ENCODE data around the gene RAB30.

Gene RAB30

GRCh38 chr11:83061883-83062282 is 9.8 kb downstream of the RAB30 start:
- H3K27me3 ChIP-seq (replicated peaks) = no peaks in the 10 kb centered on the region
- H3K4me3 ChIP-seq (ENCODE audit: low read depth, low read length) = no peak overlapping the region
- in situ Hi-C loops (cut with HindIII; ENCODE audit: low pct_ligation_motif_present, low sequenced_read_pairs) = loop anchor here (25.0 kb wide), 1 partner anchor 100 kb away; the partner anchor contains the start of gene PCF11
- H3K27ac ChIP-seq = no peak overlapping the region
- no peaks in the 10 kb centered on the region for H3K36me3 ChIP-seq (replicated peaks)
- no peak for DNase-seq
- TF ChIP-seq CTCF (IDR thresholded peaks at IDR 0.05; ENCODE audit: low read depth, low read length, missing control alignments) = no peak

- no peak for TF ChIP-seq CTCF (IDR thresholded peaks at IDR 0.05; ENCODE audit: low read depth, low read length, missing control alignments)
- no peak for DNase-seq
- in situ Hi-C loops (cut with HindIII; ENCODE audit: low pct_ligation_motif_present, low sequenced_read_pairs) = loop anchor here (25.0 kb wide), 1 partner anchor 101 kb away; the partner anchor contains the start of gene PCF11
- Histone ChIP-seq H3K36me3 (replicated peaks) (no peaks in the 10 kb centered on the region), H3K4me3 (ENCODE audit: low read depth, low read length) (no peak overlapping the region), H3K27me3 (replicated peaks) (no peaks in the 10 kb centered on the region), H3K27ac (no peak overlapping the region)
Measured at GRCh38 chr11:83060965-83061364, 10.7 kb downstream of the RAB30 start.

- Histone ChIP-seq H3K27me3 (replicated peaks) (no peaks in the 10 kb centered on the region), H3K4me3 (ENCODE audit: low read depth, low read length) (no peak overlapping the region), H3K36me3 (replicated peaks) (no peaks in the 10 kb centered on the region), H3K27ac (no peak overlapping the region)
- TF ChIP-seq CTCF (IDR thresholded peaks at IDR 0.05; ENCODE audit: low read depth, low read length, missing control alignments) = no peak
- in situ Hi-C loops (cut with HindIII; ENCODE audit: low pct_ligation_motif_present, low sequenced_read_pairs) = loop anchor here (25.0 kb wide), 1 partner anchor 105 kb away; the partner anchor contains the start of gene PCF11
- no peak for DNase-seq
Measured at GRCh38 chr11:83057721-83058120, 14.0 kb downstream of the RAB30 start.

GRCh38 chr11:83056611-83057010 is 15.1 kb downstream of the RAB30 start:
- DNase-seq = no peak
- no peak for TF ChIP-seq CTCF (IDR thresholded peaks at IDR 0.05; ENCODE audit: low read depth, low read length, missing control alignments)
- Histone ChIP-seq H3K36me3 (replicated peaks) (no peaks in the 10 kb centered on the region), H3K27ac (no peak overlapping the region), H3K27me3 (replicated peaks) (no peaks in the 10 kb centered on the region), H3K4me3 (ENCODE audit: low read depth, low read length) (no peak overlapping the region)
- in situ Hi-C loops (cut with HindIII; ENCODE audit: low pct_ligation_motif_present, low sequenced_read_pairs) = loop anchor here (25.0 kb wide), 1 partner anchor 106 kb away; the partner anchor contains the start of gene PCF11

GRCh38 chr11:83056204-83056603 is 15.5 kb downstream of the RAB30 start:
- in situ Hi-C loops (cut with HindIII; ENCODE audit: low pct_ligation_motif_present, low sequenced_read_pairs) = loop anchor here (25.0 kb wide), 1 partner anchor 106 kb away; the partner anchor contains the start of gene PCF11
- no peaks in the 10 kb centered on the region for H3K27me3 ChIP-seq (replicated peaks)
- DNase-seq = no peak
- H3K4me3 ChIP-seq (ENCODE audit: low read depth, low read length) = no peak overlapping the region
- H3K27ac ChIP-seq = no peak overlapping the region
- no peak for TF ChIP-seq CTCF (IDR thresholded peaks at IDR 0.05; ENCODE audit: low read depth, low read length, missing control alignments)
- H3K36me3 ChIP-seq (replicated peaks) = no peaks in the 10 kb centered on the region

GRCh38 chr11:83054904-83055380 is 16.8 kb downstream of the RAB30 start:
- in situ Hi-C loops (cut with HindIII; ENCODE audit: low pct_ligation_motif_present, low sequenced_read_pairs) = loop anchor here (25.0 kb wide), 1 partner anchor 107 kb away; the partner anchor contains the start of gene PCF11
- no peak for DNase-seq
- no peak for TF ChIP-seq CTCF (IDR thresholded peaks at IDR 0.05; ENCODE audit: low read depth, low read length, missing control alignments)
- no peak overlapping the region for H3K27ac ChIP-seq
- no peaks in the 10 kb centered on the region for H3K36me3 ChIP-seq (replicated peaks)
- H3K27me3 ChIP-seq (replicated peaks) = no peaks in the 10 kb centered on the region
- no peak overlapping the region for H3K4me3 ChIP-seq (ENCODE audit: low read depth, low read length)
